Measurements from ENCODE around the gene BCL2A1.

Gene BCL2A1

GRCh38 chr15:80010131-80010673 lies 39.2 kb upstream of the BCL2A1 start:
- Histone ChIP-seq H3K4me1 (ENCODE audit: control insufficient read depth, low read depth, low read length) (no peaks in the 10 kb centered on the region), H3K27me3 (ENCODE audit: control insufficient read depth, insufficient read depth, low read length) (no peaks in the 10 kb centered on the region), H3K9me3 (ENCODE audit: control insufficient read depth, low read depth, low read length) (no peaks in the 10 kb centered on the region), H3K4me3 (ENCODE audit: low read length) (no peak overlapping the region), H3K36me3 (ENCODE audit: control insufficient read depth, low read depth, low read length) (no peaks in the 10 kb centered on the region), H3K27ac (ENCODE audit: low read length) (no peak overlapping the region), H3K9ac (ENCODE audit: low read length) (no peak overlapping the region)

DNA sequence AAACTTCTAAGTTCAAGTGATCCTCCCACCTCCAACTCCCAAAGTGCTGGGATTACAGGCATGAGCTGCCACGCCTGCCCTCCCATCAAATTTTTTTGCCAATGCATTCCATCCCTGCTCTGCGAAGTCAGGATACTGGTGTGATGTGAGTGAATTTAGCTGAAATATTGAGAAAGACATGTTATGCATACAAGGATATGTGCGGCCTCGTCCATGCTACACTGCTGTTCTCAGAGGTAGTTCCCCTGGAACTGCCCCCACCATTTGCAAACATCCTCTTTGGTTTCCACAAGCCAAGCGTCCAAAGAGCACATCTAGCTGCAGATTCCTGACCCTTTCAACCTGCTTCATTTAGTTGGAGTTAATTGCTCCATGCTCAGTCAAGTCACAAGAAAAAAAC lies 36.5 kb upstream of the BCL2A1 start:
- Histone ChIP-seq H3K4me3 (ENCODE audit: low read length) (no peak overlapping the region), H3K27me3 (ENCODE audit: control insufficient read depth, insufficient read depth, low read length) (no peaks in the 10 kb centered on the region), H3K4me1 (ENCODE audit: control insufficient read depth, low read depth, low read length) (no peaks in the 10 kb centered on the region), H3K9ac (ENCODE audit: low read length) (no peak overlapping the region), H3K36me3 (ENCODE audit: control insufficient read depth, low read depth, low read length) (no peaks in the 10 kb centered on the region), H3K27ac (ENCODE audit: low read length) (no peak overlapping the region), H3K9me3 (ENCODE audit: control insufficient read depth, low read depth, low read length) (no peaks in the 10 kb centered on the region)

DNA sequence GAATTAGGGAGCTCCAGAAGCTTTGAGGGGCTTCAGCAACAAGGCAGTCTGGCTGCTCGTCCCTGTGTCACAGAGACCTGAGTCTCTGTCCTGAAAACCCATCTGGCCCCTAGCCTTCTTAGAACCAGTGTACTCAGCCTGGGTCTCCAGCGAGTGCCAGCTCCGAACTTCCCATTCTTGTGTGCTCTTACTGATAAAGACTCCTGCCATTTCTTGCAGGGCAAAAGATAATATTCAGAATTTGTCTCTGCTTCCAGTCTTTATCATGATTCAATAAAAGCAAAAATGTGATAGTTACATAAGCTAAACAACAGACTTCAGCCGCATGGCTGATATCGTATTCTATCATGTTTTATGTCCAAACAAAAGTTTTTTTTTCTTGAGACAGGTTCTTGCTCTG lies 36.0 kb upstream of the BCL2A1 start:
- no peak overlapping the region for H3K9ac ChIP-seq (ENCODE audit: low read length)
- H3K36me3 ChIP-seq (ENCODE audit: control insufficient read depth, low read depth, low read length), result no peaks in the 10 kb centered on the region
- H3K4me1 ChIP-seq (ENCODE audit: control insufficient read depth, low read depth, low read length), result no peaks in the 10 kb centered on the region
- no peak overlapping the region for H3K4me3 ChIP-seq (ENCODE audit: low read length)
- no peak overlapping the region for H3K27ac ChIP-seq (ENCODE audit: low read length)
- no peaks in the 10 kb centered on the region for H3K9me3 ChIP-seq (ENCODE audit: control insufficient read depth, low read depth, low read length)
- no peaks in the 10 kb centered on the region for H3K27me3 ChIP-seq (ENCODE audit: control insufficient read depth, insufficient read depth, low read length)

GRCh38 chr15:80003934-80004472 lies 33.0 kb upstream of the BCL2A1 start:
- Histone ChIP-seq H3K27ac (ENCODE audit: low read length) (no peak overlapping the region), H3K36me3 (ENCODE audit: control insufficient read depth, low read depth, low read length) (no peaks in the 10 kb centered on the region), H3K27me3 (ENCODE audit: control insufficient read depth, insufficient read depth, low read length) (no peaks in the 10 kb centered on the region), H3K4me3 (ENCODE audit: low read length) (no peak overlapping the region), H3K9me3 (ENCODE audit: control insufficient read depth, low read depth, low read length) (no peaks in the 10 kb centered on the region), H3K9ac (ENCODE audit: low read length) (no peak overlapping the region), H3K4me1 (ENCODE audit: control insufficient read depth, low read depth, low read length) (no peaks in the 10 kb centered on the region)

- H3K9ac ChIP-seq (ENCODE audit: low read length), result no peak overlapping the region
- no peak overlapping the region for H3K27ac ChIP-seq (ENCODE audit: low read length)
- H3K27me3 ChIP-seq (ENCODE audit: control insufficient read depth, insufficient read depth, low read length), result no peaks in the 10 kb centered on the region
- no peaks in the 10 kb centered on the region for H3K36me3 ChIP-seq (ENCODE audit: control insufficient read depth, low read depth, low read length)
- H3K4me3 ChIP-seq (ENCODE audit: low read length), result no peak overlapping the region
- H3K4me1 ChIP-seq (ENCODE audit: control insufficient read depth, low read depth, low read length), result no peaks in the 10 kb centered on the region
- no peaks in the 10 kb centered on the region for H3K9me3 ChIP-seq (ENCODE audit: control insufficient read depth, low read depth, low read length)
These were observed 32.2 kb upstream of the BCL2A1 start for GRCh38 chr15:80003171-80003570.

DNA sequence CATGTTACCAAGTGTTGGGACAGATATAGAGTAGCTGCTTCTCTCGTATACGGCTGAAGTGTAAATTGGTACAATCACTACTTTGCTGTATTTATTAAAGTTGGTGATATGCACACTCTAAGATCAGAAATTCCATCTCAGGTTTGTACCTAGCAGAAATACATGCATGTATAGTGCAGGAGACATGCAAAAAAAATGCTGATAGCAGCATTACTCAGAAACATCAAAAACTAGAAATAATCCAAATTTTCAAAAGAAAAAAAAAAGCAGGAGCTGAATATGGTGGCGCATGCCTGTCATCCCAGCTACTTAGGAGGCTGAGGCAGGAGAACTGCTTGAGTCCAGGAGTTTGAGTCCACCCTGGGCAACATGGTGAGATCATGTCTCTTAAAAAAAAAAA lies 31.3 kb upstream of the BCL2A1 start:
- H3K4me1 ChIP-seq (ENCODE audit: control insufficient read depth, low read depth, low read length), result no peaks in the 10 kb centered on the region
- no peak overlapping the region for H3K4me3 ChIP-seq (ENCODE audit: low read length)
- H3K9me3 ChIP-seq (ENCODE audit: control insufficient read depth, low read depth, low read length), result no peaks in the 10 kb centered on the region
- no peak overlapping the region for H3K9ac ChIP-seq (ENCODE audit: low read length)
- H3K36me3 ChIP-seq (ENCODE audit: control insufficient read depth, low read depth, low read length), result no peaks in the 10 kb centered on the region
- H3K27me3 ChIP-seq (ENCODE audit: control insufficient read depth, insufficient read depth, low read length), result no peaks in the 10 kb centered on the region
- no peak overlapping the region for H3K27ac ChIP-seq (ENCODE audit: low read length)

DNA sequence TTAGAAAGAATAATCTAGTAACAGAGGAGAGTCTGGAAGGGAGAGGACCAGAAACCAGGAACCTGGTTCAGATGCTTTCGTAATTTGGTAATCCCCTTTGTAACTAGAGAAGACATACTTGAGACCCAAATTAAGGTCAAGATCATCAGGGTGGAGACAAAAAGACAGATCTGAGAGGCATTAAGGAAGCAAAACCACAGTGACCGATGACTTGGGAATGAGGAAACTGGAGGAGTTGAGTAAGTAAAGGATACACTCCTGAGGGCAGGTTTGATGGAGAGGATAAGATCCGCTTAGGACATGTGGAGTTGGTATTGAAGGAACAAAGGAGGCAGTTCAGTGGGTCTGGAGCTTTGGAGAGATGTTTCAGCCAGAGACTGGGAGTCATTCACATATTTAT lies 23.6 kb upstream of the BCL2A1 start:
- Histone ChIP-seq H3K4me1 (ENCODE audit: control insufficient read depth, low read depth, low read length) (no peaks in the 10 kb centered on the region), H3K9me3 (ENCODE audit: control insufficient read depth, low read depth, low read length) (no peaks in the 10 kb centered on the region), H3K27me3 (ENCODE audit: control insufficient read depth, insufficient read depth, low read length) (no peaks in the 10 kb centered on the region), H3K4me3 (ENCODE audit: low read length) (no peak overlapping the region), H3K27ac (ENCODE audit: low read length) (no peak overlapping the region), H3K36me3 (ENCODE audit: control insufficient read depth, low read depth, low read length) (no peaks in the 10 kb centered on the region), H3K9ac (ENCODE audit: low read length) (no peak overlapping the region)

DNA sequence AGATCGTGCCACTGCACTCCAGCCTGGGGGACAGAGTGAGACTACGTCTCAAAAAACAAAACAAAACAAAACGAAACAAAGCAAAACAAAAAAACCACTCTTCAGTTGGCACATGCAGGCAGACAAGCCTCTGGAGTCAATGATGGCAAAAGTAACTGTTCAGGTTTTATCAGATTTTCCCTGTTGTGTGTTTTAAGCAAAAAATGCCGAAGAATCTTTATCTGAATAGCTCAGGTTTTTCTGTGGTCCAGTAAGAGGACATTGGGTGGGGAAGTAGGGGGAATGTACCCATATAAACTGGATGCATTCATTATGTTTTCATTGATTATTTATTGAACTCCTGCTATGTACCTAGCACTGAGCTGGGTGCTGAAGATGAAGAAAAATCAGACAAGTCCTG lies 20.8 kb upstream of the BCL2A1 start:
- H3K4me3 ChIP-seq (ENCODE audit: low read length), result no peak overlapping the region
- H3K9me3 ChIP-seq (ENCODE audit: control insufficient read depth, low read depth, low read length), result no peaks in the 10 kb centered on the region
- no peaks in the 10 kb centered on the region for H3K36me3 ChIP-seq (ENCODE audit: control insufficient read depth, low read depth, low read length)
- H3K27me3 ChIP-seq (ENCODE audit: control insufficient read depth, insufficient read depth, low read length), result no peaks in the 10 kb centered on the region
- no peaks in the 10 kb centered on the region for H3K4me1 ChIP-seq (ENCODE audit: control insufficient read depth, low read depth, low read length)
- H3K9ac ChIP-seq (ENCODE audit: low read length), result no peak overlapping the region
- no peak overlapping the region for H3K27ac ChIP-seq (ENCODE audit: low read length)

DNA sequence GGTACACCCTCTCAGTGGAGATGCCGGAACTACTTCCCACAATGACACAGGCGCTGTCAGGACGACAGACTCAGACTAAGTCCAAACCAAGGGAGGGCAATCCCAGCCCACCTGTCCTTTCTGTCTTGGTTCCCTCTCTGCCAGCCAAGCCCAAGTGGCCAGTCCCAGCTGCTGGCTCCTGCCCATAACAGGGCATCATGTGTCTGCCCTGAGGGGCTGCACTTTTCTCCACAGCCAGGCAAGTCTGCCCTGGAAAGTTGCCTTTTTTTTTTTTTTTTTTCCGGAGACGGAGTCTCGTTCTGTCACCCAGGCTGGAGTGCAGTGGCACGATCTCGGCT lies 20.0 kb upstream of the BCL2A1 start:
- no peak overlapping the region for H3K9ac ChIP-seq (ENCODE audit: low read length)
- no peaks in the 10 kb centered on the region for H3K36me3 ChIP-seq (ENCODE audit: control insufficient read depth, low read depth, low read length)
- H3K4me3 ChIP-seq (ENCODE audit: low read length), result no peak overlapping the region
- no peaks in the 10 kb centered on the region for H3K27me3 ChIP-seq (ENCODE audit: control insufficient read depth, insufficient read depth, low read length)
- no peaks in the 10 kb centered on the region for H3K9me3 ChIP-seq (ENCODE audit: control insufficient read depth, low read depth, low read length)
- no peaks in the 10 kb centered on the region for H3K4me1 ChIP-seq (ENCODE audit: control insufficient read depth, low read depth, low read length)
- no peak overlapping the region for H3K27ac ChIP-seq (ENCODE audit: low read length)

DNA sequence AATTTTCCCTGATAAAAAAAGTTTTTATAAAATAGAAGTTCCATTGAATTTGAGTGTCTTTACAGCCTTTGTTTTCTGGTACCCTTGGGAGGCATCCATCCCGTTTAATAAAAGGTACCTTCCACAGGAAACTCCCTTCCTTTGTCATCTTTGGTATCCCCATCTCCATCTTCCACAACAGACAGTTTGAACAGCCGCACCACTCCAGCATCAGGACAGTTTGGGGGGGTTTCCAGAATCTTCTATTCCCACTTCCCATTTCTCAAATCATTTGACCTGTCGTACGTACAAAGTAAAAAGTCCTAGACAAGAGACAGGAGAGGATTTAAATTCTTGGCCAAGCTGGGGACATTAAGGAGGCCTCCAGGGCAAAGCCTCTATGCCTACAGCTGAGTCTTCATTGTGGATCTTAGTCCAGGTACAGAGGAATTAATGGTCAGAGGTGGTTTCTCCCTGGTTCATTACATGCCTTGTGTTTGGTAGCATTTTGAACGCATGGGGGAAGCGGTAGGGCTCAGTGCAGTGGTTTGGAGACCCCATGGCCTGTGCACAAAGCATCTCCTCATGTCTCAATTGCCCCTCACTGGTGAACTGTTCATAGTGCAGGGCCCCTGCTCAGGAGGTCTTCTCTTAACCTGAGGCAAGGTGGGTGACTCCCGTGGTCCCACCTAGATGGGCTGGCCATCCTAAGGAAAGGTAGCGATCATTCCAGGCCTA lies 19.4 kb upstream of the BCL2A1 start:
- no peaks in the 10 kb centered on the region for H3K4me1 ChIP-seq (ENCODE audit: control insufficient read depth, low read depth, low read length)
- no peak overlapping the region for H3K9ac ChIP-seq (ENCODE audit: low read length)
- no peak overlapping the region for H3K27ac ChIP-seq (ENCODE audit: low read length)
- no peak overlapping the region for H3K4me3 ChIP-seq (ENCODE audit: low read length)
- no peaks in the 10 kb centered on the region for H3K36me3 ChIP-seq (ENCODE audit: control insufficient read depth, low read depth, low read length)
- no peaks in the 10 kb centered on the region for H3K27me3 ChIP-seq (ENCODE audit: control insufficient read depth, insufficient read depth, low read length)
- no peaks in the 10 kb centered on the region for H3K9me3 ChIP-seq (ENCODE audit: control insufficient read depth, low read depth, low read length)

- Histone ChIP-seq H3K4me1 (ENCODE audit: control insufficient read depth, low read depth, low read length) (no peaks in the 10 kb centered on the region), H3K9ac (ENCODE audit: low read length) (no peak overlapping the region), H3K27me3 (ENCODE audit: control insufficient read depth, insufficient read depth, low read length) (no peaks in the 10 kb centered on the region), H3K36me3 (ENCODE audit: control insufficient read depth, low read depth, low read length) (no peaks in the 10 kb centered on the region), H3K4me3 (ENCODE audit: low read length) (no peak overlapping the region), H3K27ac (ENCODE audit: low read length) (no peak overlapping the region), H3K9me3 (ENCODE audit: control insufficient read depth, low read depth, low read length) (no peaks in the 10 kb centered on the region)
These were observed 18.7 kb upstream of the BCL2A1 start for GRCh38 chr15:79989682-79990081.

- no peaks in the 10 kb centered on the region for H3K4me1 ChIP-seq (ENCODE audit: control insufficient read depth, low read depth, low read length)
- H3K4me3 ChIP-seq (ENCODE audit: low read length), result no peak overlapping the region
- H3K27me3 ChIP-seq (ENCODE audit: control insufficient read depth, insufficient read depth, low read length), result no peaks in the 10 kb centered on the region
- H3K9me3 ChIP-seq (ENCODE audit: control insufficient read depth, low read depth, low read length), result no peaks in the 10 kb centered on the region
- no peak overlapping the region for H3K27ac ChIP-seq (ENCODE audit: low read length)
- H3K9ac ChIP-seq (ENCODE audit: low read length), result no peak overlapping the region
- no peaks in the 10 kb centered on the region for H3K36me3 ChIP-seq (ENCODE audit: control insufficient read depth, low read depth, low read length)
These were observed 18.2 kb upstream of the BCL2A1 start for GRCh38 chr15:79989183-79989582.
